NCI-H510A treated with DMSO at 0.1 percent for 48 hours (cell line): ENCODE results near the gene RPL14.
A peak's percentile ranks its signal among the peaks of the same experiment; 100 is the strongest.
"Not testable (repeated sequence)": the region's sequence is repeated elsewhere in the genome, so short reads cannot be mapped to it uniquely, and the experiment has no call there.

Experiments
- DNase-seq: peaks from one replicate; lab custom pipeline; 2025; lab: John Stamatoyannopoulos, UW

RPL14 gene

DNA sequence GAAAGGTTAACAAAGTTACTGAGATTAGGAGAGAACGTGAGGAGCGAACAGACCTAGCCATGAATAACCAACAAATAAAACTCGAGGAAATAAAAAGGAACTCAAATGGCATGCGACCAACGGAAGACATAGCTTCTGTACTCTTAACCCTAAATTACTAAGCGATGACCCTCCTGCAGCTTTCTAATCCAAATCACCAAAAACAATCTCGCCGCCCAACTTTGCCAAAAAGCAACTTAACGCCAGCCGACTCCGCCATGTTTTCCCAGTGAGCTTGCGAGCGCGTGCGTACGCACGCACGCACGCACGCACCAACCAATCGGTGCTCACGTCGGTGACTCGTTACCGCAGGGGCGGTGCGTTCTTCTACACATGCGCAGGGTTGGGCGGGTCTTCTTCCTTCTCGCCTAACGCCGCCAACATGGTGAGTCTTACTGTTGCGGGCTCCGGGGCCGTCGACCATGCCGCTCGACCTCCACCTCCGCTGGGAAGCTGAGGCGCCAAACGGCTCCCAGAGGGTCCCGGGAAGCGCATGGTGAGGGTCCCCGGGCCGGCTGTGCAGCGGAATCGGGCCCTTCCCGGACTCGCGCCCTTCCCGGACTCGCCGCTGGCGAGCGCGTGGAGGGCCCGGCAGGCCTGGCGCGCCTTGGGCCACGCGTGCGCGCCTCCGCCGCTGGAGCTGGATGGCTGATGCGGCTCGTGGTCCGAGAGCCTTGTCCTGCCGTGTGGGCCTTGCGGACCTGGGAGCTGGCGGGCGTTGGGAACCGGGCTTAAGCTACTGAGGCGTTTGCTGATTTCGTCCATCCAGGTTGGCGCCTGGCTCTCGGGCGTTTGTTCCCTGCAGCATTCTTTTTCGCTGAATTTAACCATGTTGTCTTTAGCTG lies at the start of gene RPL14:
TSS of gene RPL14 (plus strand) at position 400 of the 884 bp plus-strand sequence. CDS start at position 533, 133 bp downstream.
- peak; percentile 64 for DNase-seq

- no peak for DNase-seq
These were observed 49.5 kb upstream of the RPL14 start for GRCh38 chr3:40407611-40408010.

- DNase-seq = no peak
These were observed 42.9 kb upstream of the RPL14 start for GRCh38 chr3:40414270-40414669.

GRCh38 chr3:40417845-40418543 lies 39.1 kb upstream of the RPL14 start:
- no peak for DNase-seq

GRCh38 chr3:40422861-40423260 lies 34.3 kb upstream of the RPL14 start:
- no peak for DNase-seq

- no peak for DNase-seq
These were observed 30.0 kb upstream of the RPL14 start for GRCh38 chr3:40427045-40427669.

DNA sequence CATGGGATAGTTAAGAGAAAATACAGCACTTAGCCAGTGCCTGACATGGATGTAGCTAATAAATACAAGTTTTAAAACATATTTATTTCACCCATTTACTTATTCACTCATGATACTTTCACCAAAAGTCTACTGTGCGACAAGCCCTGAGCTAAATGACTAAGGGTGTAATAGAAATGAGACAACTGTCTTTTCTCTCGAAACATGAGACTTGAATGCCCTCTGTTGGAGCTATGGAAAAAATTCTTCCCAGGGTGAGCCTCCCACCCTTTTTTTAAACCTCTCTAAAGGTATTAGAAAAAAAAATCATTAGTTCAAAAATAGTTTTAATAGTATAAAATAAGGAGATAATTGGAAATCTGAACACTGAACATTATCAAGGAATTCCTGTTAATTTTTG lies 24.3 kb upstream of the RPL14 start:
- DNase-seq = no peak

GRCh38 chr3:40437889-40438288 lies 19.2 kb upstream of the RPL14 start:
- no peak for DNase-seq

- no peak for DNase-seq
These were observed 12.1 kb upstream of the RPL14 start for GRCh38 chr3:40445062-40445461.

DNA sequence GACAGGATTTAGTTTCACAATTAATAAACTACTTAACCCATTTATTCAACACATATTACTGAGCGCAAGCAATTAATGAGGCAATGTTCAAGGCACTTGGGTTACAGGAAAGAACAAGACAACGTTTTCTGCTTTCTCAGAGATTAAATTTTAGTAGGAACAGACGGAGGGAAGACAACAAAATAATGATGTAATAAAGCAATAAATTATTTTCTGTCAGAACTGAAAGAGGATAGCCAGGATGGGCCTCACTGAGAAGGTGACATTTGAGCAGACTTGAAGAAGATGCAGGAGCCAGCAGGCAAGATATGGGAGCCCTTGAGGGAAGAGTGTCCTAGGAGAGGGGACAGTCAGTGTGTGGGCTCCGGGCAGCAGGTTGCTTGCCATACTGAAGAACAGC lies 11.3 kb upstream of the RPL14 start:
- no peak for DNase-seq

DNA sequence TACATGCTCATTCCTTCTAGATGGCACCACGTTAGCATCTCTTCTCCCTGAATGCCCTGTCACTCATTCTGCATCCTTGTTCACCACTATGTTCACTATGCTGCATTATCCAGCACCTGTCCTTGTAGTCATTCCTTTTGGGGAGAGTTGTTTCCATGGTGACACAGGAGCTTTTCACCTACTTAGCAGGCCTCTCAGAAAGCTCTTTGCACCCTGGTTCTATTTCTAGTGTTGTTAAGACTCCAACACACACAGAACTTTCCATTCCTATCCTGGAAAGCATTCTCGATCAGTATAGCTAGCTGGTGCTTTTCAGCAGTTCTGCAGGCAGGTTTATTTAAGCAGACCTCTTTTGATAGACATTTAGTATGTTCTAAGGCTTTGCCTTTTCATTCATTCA lies 6.7 kb upstream of the RPL14 start:
- DNase-seq = no peak

GRCh38 chr3:40451551-40451950 lies 5.6 kb upstream of the RPL14 start:
- no peak for DNase-seq

GRCh38 chr3:40452057-40452456 lies 5.1 kb upstream of the RPL14 start:
- DNase-seq = no peak

DNA sequence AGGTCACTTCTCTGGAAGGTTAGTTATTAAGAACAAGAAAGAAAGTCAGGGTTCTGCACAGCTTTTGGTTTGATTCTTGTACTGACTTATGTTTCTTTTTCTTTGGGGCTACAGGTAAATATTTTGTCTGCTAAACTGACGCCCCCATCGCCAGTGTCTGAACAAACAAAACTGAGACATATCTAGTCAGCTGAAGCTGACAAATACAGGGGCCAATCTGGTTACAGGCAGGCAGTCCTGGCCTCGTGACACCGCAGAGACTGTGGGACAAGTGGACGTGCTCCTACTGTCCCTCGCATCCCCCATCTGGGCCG lies 4.6 kb upstream of the RPL14 start:
- DNase-seq = no peak

DNA sequence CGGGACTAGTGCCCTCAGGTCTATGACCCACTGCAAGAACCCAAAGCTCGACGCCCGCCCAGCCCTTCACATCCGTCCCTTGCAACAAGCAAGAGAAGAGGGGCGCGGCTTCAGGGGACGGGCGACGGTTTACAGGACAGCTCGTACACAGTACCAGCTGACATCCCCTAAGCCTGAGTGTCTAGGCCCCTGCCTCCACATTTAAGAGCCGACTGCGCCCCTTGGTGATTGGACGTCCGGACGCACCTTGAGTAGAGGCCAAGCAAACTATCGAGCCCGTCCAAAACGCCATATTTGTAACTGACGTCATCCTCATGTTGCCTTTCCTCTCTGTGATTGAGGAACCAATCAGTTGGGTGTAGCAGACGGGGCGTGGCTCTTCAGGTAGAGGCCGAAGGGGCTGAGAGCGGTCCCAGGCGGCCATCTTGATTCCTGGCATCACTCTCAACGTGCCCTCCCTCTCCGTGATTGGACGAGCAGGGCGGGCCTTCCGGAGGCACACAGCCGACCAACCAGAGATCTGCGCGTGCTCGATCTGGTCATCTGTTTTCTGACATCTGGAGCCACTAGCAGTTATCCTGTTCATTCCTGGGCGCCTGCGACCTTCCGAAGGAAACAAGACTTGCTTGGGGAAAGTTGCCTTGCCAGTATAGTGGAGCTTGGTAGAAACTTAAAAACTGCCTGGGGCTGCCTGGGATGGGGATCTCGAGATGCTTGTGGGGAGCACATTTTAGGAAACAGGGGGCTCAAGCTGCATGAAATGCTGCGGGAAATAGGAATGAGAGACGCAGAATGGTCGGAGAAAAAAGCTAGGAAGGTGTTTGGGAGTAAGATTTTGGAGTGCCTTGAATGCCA lies 4.0 kb upstream of the RPL14 start:
- DNase-seq = peak; percentile 95

- no peak for DNase-seq
These were observed 3.2 kb upstream of the RPL14 start for GRCh38 chr3:40453933-40454332.

- no peak for DNase-seq
These were observed 1.8 kb upstream of the RPL14 start for GRCh38 chr3:40455328-40455727.

GRCh38 chr3:40456279-40456939 lies 730 bp upstream of the RPL14 start:
- no peak for DNase-seq

- DNase-seq = no peak
These were observed 1.3 kb downstream of the RPL14 start for GRCh38 chr3:40458473-40458872.

GRCh38 chr3:40460481-40460880 lies 3.3 kb downstream of the RPL14 start:
- not testable (repeated sequence) for DNase-seq

DNA sequence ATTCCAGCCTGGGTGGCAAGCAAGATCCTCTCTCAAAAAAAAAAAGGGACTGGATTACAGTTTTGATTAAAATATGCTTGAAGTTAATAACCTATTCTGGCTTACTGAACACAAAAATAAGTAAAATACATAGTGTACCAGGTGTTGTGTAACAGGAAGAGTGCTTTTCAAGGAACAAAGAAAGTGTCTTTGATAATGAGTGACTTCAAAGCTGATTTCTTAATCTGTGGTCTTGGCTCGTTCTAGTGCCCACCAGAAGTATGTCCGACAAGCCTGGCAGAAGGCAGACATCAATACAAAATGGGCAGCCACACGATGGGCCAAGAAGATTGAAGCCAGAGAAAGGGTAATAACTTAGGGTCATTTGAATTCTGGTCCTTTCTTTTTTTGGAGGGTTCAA lies 4.0 kb downstream of the RPL14 start:
- DNase-seq = no peak

GRCh38 chr3:40462838-40463237 lies 5.7 kb downstream of the RPL14 start:
- DNase-seq = not testable (repeated sequence)
